Neuronal stem cell (in vitro differentiated cells): Measurements from ENCODE around the gene AP3M1.

Source experiments
- DNase-seq: peaks from one replicate; pipeline ENCODE4 v3.0.0-alpha.2; 2013; ENCODE audit warnings: low spot score
- H2AFZ ChIP-seq: one replicate; pipeline ENCODE4 v1.6.1; 2013; ENCODE audit warnings: mild to moderate bottlenecking, low read length, inconsistent platforms
- H2AK5ac ChIP-seq: 2 replicates; pipeline ENCODE4 v1.6.1; 2013; ENCODE audit warnings: low read depth, mild to moderate bottlenecking, inconsistent platforms, low read length, moderate library complexity, mixed read lengths
- H2BK120ac ChIP-seq: 2 replicates; pipeline ENCODE4 v1.6.1; 2013; ENCODE audit warnings: low read depth, mild to moderate bottlenecking, inconsistent platforms, low read length, moderate library complexity, mixed read lengths
- H2BK12ac ChIP-seq: one replicate; pipeline ENCODE4 v1.6.1; 2013; ENCODE audit warnings: low read length, inconsistent platforms
- H2BK15ac ChIP-seq: 2 replicates; pipeline ENCODE4 v1.6.1; 2013; ENCODE audit warnings: mild to moderate bottlenecking, low read length, inconsistent platforms, mixed read lengths
- H2BK5ac ChIP-seq: one replicate; pipeline ENCODE4 v1.6.1; 2013; ENCODE audit warnings: inconsistent platforms, mild to moderate bottlenecking, low read length, moderate library complexity
- H3K14ac ChIP-seq: one replicate; pipeline ENCODE4 v1.6.1; 2013; ENCODE audit warnings: low read length, inconsistent platforms
- H3K18ac ChIP-seq: 2 replicates; pipeline ENCODE4 v1.6.1; 2013; ENCODE audit warnings: low read length, inconsistent platforms
- H3K23ac ChIP-seq: 2 replicates; pipeline ENCODE4 v1.6.1; 2013; ENCODE audit warnings: low read depth, mild to moderate bottlenecking, mixed read lengths, low read length, inconsistent platforms; ENCODE audit not compliant: poor library complexity
- H3K27ac ChIP-seq: replicated peaks from 3 replicates; pipeline ENCODE4 v1.5.1; 2013; ENCODE audit warnings: low read length, inconsistent platforms
- H3K27me3 ChIP-seq, 3 experiments: 2 replicates each; pipeline ENCODE4 v1.6.1; 2013; ENCODE audit warnings: low read length in 3 of 3, mild to moderate bottlenecking in 2 of 3, inconsistent platforms in 1 of 3, low read depth in 1 of 3, mixed read lengths in 1 of 3, moderate library complexity in 1 of 3; ENCODE audit not compliant: control insufficient read depth in 3 of 3, insufficient read depth in 3 of 3
- H3K36me3 ChIP-seq, 2 donors: replicated peaks in 1 of 2; 2 replicates each; pipeline ENCODE4 v1.6.1; 2013; ENCODE audit warnings: low read length in 2 of 2; ENCODE audit not compliant: control insufficient read depth in 2 of 2, insufficient read depth in 2 of 2
- H3K4ac ChIP-seq: 2 replicates; pipeline ENCODE4 v1.6.1; 2013; ENCODE audit warnings: inconsistent platforms, mild to moderate bottlenecking, low read length, moderate library complexity
- H3K4me1 ChIP-seq, 2 donors: 1 replicate in 1 of 2; 2 replicates in 1 of 2; pipeline ENCODE4 v1.6.1; 2013; ENCODE audit warnings: low read length in 2 of 2, low read depth in 1 of 2; ENCODE audit not compliant: control insufficient read depth in 2 of 2, insufficient read depth in 1 of 2
- H3K4me2 ChIP-seq: one replicate; pipeline ENCODE4 v1.6.1; 2013; ENCODE audit warnings: mild to moderate bottlenecking, low read length, inconsistent platforms; ENCODE audit not compliant: insufficient read depth, poor library complexity, severe bottlenecking
- H3K4me3 ChIP-seq, 2 donors: 2 replicates each; pipeline ENCODE4 v1.5.1; 2013; ENCODE audit warnings: low read length in 2 of 2, mild to moderate bottlenecking in 2 of 2, inconsistent platforms in 1 of 2, moderate library complexity in 1 of 2
- H3K79me1 ChIP-seq: one replicate; pipeline ENCODE4 v1.6.1; 2013; ENCODE audit warnings: low read depth, mild to moderate bottlenecking, inconsistent platforms, low read length, moderate library complexity
- H3K9ac ChIP-seq: one replicate; pipeline ENCODE4 v1.6.1; 2013; ENCODE audit warnings: mild to moderate bottlenecking, low read depth, low read length, inconsistent platforms; ENCODE audit not compliant: poor library complexity
- H3K9me3 ChIP-seq, 2 donors: replicated peaks in 1 of 2; 2 replicates each; pipeline versions ENCODE3 to v1.6.1; 2013; ENCODE audit warnings: low read length in 2 of 2, mild to moderate bottlenecking in 2 of 2, inconsistent platforms in 1 of 2, low read depth in 1 of 2, mixed read lengths in 1 of 2, moderate library complexity in 1 of 2; ENCODE audit not compliant: control insufficient read depth in 2 of 2, insufficient read depth in 1 of 2
- H4K8ac ChIP-seq: one replicate; pipeline ENCODE4 v1.6.1; 2013; ENCODE audit warnings: low read depth, mild to moderate bottlenecking, inconsistent platforms, low read length, moderate library complexity
- H4K91ac ChIP-seq: one replicate; pipeline ENCODE4 v1.6.1; 2013; ENCODE audit warnings: low read length, low read depth, mild to moderate bottlenecking, inconsistent platforms; ENCODE audit not compliant: poor library complexity
- WGBS, 2 donors: extraction: QIAGEN DNeasy Blood & Tissue Kit; methylation state at CpG; one replicate each; pipeline ENCODE4 v1.1.7; 2013; ENCODE audit warnings: missing lambda C conversion rate in 2 of 2, mixed read lengths in 1 of 2; ENCODE audit not compliant: insufficient read length in 2 of 2, insufficient replicate concordance in 1 of 2; ENCODE audit errors: extremely low coverage in 2 of 2; 5-methylcytosine and 5-hydroxymethylcytosine counted together

AP3M1 gene

GRCh38 chr10:74176380-74177139, 25.9 kb upstream of the AP3M1 start:
- H3K9me3 ChIP-seq, result no peaks in the 10 kb centered on the region
- H2AFZ ChIP-seq, result peak overlapping the region; percentile 97
- H2BK5ac ChIP-seq, result peak overlapping the region; percentile 87
- no peak overlapping the region for H4K91ac ChIP-seq
- peak overlapping the region; percentile 96 for H2BK120ac ChIP-seq
- no peaks in the 10 kb centered on the region for H3K79me1 ChIP-seq
- peak overlapping the region; percentile 74 for H3K27ac ChIP-seq
- peak overlapping the region; percentile 17 for H3K4ac ChIP-seq
- H2BK12ac ChIP-seq, result peak overlapping the region; percentile 86
- peak overlapping the region; percentile 90 for H3K14ac ChIP-seq
- no CpG with 5 or more reads among the region's 72 CpGs for WGBS, 2 donors
- no peaks in the 10 kb centered on the region for H3K36me3 ChIP-seq
- peak overlapping the region; percentile 91 to 95 for H3K4me3 ChIP-seq
- H3K18ac ChIP-seq, result peak overlapping the region; percentile 97
- H3K9ac ChIP-seq, result peak overlapping the region; percentile 97
- peak overlapping the region; percentile 21 for H4K8ac ChIP-seq
- H2AK5ac ChIP-seq, result peak overlapping the region; percentile 28
- H2BK15ac ChIP-seq, result peak overlapping the region; percentile 96
- DNase-seq, result peak; percentile 82
- H3K4me1 ChIP-seq, result peaks cover 0 to 3% of the 10 kb centered on the region in 2 donors
- H3K23ac ChIP-seq, result peak overlapping the region; percentile 99
- H3K4me2 ChIP-seq, result peak overlapping the region; percentile 72
- H3K27me3 ChIP-seq, result no peaks in the 10 kb centered on the region

- no CpG with 5 or more reads among the region's 10 CpGs for WGBS, 2 donors
These were observed 25.1 kb upstream of the AP3M1 start for GRCh38 chr10:74175510-74176379.

GRCh38 chr10:74174521-74174920, 23.9 kb upstream of the AP3M1 start:
- no peak for DNase-seq

More at GRCh38 chr10:74175510-74176379, 25.1 kb upstream of the AP3M1 start:
- Histone ChIP-seq H2BK15ac (no peak overlapping the region), H2BK12ac (no peak overlapping the region), H3K9ac (no peak overlapping the region), H3K36me3 (no peaks in the 10 kb centered on the region), H3K9me3 (no peaks in the 10 kb centered on the region), H3K27me3 (no peaks in the 10 kb centered on the region), H3K79me1 (no peaks in the 10 kb centered on the region), H3K23ac (peak overlapping the region; percentile 99), H3K4ac (no peak overlapping the region), H2BK5ac (peak overlapping the region; percentile 87), H3K18ac (peak overlapping the region; percentile 97), H3K14ac (no peak overlapping the region), H4K8ac (no peak overlapping the region), H3K4me3 (peak overlapping the region; percentile 91 to 95), H2BK120ac (no peak overlapping the region), H3K4me1 (peaks cover 0 to 3% of the 10 kb centered on the region in 2 donors), H3K27ac (peak overlapping the region; percentile 74), H4K91ac (no peak overlapping the region), H2AFZ (peak overlapping the region; percentile 97), H2AK5ac (no peak overlapping the region), H3K4me2 (peak overlapping the region; percentile 72)
- no peak for DNase-seq

GRCh38 chr10:74171625-74172024, 21.0 kb upstream of the AP3M1 start:
- no peak overlapping the region for H2BK5ac ChIP-seq
- H3K14ac ChIP-seq, result no peak overlapping the region
- H4K8ac ChIP-seq, result no peak overlapping the region
- no peak overlapping the region for H3K23ac ChIP-seq
- no peak overlapping the region for H3K9ac ChIP-seq
- no peaks in the 10 kb centered on the region for H3K36me3 ChIP-seq
- no peak overlapping the region for H2BK12ac ChIP-seq
- WGBS, 2 donors, result no CpG with 5 or more reads among the region's 2 CpGs
- no peaks in the 10 kb centered on the region for H3K79me1 ChIP-seq
- no peak overlapping the region for H3K27ac ChIP-seq
- H3K4me3 ChIP-seq, result no peak overlapping the region
- no peak overlapping the region for H2AFZ ChIP-seq
- no peak overlapping the region for H2BK15ac ChIP-seq
- H3K4me1 ChIP-seq, result no peaks in the 10 kb centered on the region
- no peak overlapping the region for H2BK120ac ChIP-seq
- no peaks in the 10 kb centered on the region for H3K9me3 ChIP-seq
- H3K4ac ChIP-seq, result no peak overlapping the region
- no peak overlapping the region for H2AK5ac ChIP-seq
- no peaks in the 10 kb centered on the region for H3K27me3 ChIP-seq
- DNase-seq, result no peak
- H3K18ac ChIP-seq, result no peak overlapping the region
- H4K91ac ChIP-seq, result no peak overlapping the region
- no peak overlapping the region for H3K4me2 ChIP-seq

More at GRCh38 chr10:74174521-74174920, 23.9 kb upstream of the AP3M1 start:
- no peak overlapping the region for H2BK5ac ChIP-seq
- H2AK5ac ChIP-seq, result no peak overlapping the region
- peaks cover 0 to 3% of the 10 kb centered on the region in 2 donors for H3K4me1 ChIP-seq
- no peak overlapping the region for H4K91ac ChIP-seq
- H3K14ac ChIP-seq, result no peak overlapping the region
- no peak overlapping the region for H2AFZ ChIP-seq
- no peak overlapping the region for H2BK15ac ChIP-seq
- WGBS, 2 donors, result no CpG with 5 or more reads among the region's 3 CpGs
- no peak overlapping the region for H2BK12ac ChIP-seq
- H3K18ac ChIP-seq, result no peak overlapping the region
- no peak overlapping the region for H3K27ac ChIP-seq
- no peak overlapping the region for H3K4me2 ChIP-seq
- no peaks in the 10 kb centered on the region for H3K27me3 ChIP-seq
- no peak overlapping the region for H3K4me3 ChIP-seq
- no peak overlapping the region for H2BK120ac ChIP-seq
- H3K23ac ChIP-seq, result no peak overlapping the region
- no peaks in the 10 kb centered on the region for H3K9me3 ChIP-seq
- H3K36me3 ChIP-seq, result no peaks in the 10 kb centered on the region
- H3K9ac ChIP-seq, result no peak overlapping the region
- H3K79me1 ChIP-seq, result no peaks in the 10 kb centered on the region
- H4K8ac ChIP-seq, result no peak overlapping the region
- H3K4ac ChIP-seq, result no peak overlapping the region
